Heart right ventricle (tissue), 16 donors: ENCODE measurements around the gene HIRIP3. TPM values are rescaled to one million over a fixed set of nuclear protein-coding genes. Genes with fewer than 3 reads are reported as not detected.

Experiments used
- ATAC-seq, 8 donors: fragments of 200-7000 bp; cut with Tn5 transposase; one replicate each; pipeline ENCODE4 v1.9.1; 2020; ENCODE audit warnings: mild to moderate bottlenecking in 8 of 8, moderate library complexity in 8 of 8, moderate number of reproducible peaks in 1 of 8
- DNase-seq, 2 donors: peaks; one replicate each; pipeline ENCODE4 v3.0.0-alpha.2; 2020
- H3K27ac ChIP-seq, 10 donors: fragments of 200-600 bp; sonication (generic) in 2 of 10; one replicate each; pipeline versions ENCODE4 v1.5.0 to v1.8.0; 2020 to 2022; ENCODE audit warnings: mild to moderate bottlenecking in 3 of 10
- H3K27me3 ChIP-seq, 7 donors: fragments of 200-600 bp; one replicate each; pipeline ENCODE4 v1.8.0; 2021 to 2022; ENCODE audit warnings: mild to moderate bottlenecking in 2 of 7
- H3K36me3 ChIP-seq, 9 donors: fragments of 200-600 bp; sonication (generic) in 1 of 9; one replicate each; pipeline versions ENCODE4 v1.5.0 to v1.8.0; 2020 to 2022; ENCODE audit warnings: mild to moderate bottlenecking in 2 of 9
- H3K4me1 ChIP-seq, 9 donors: fragments of 200-600 bp; sonication (generic) in 1 of 9; one replicate each; pipeline versions ENCODE4 v1.5.0 to v1.8.0; 2020 to 2022; ENCODE audit warnings: mild to moderate bottlenecking in 4 of 9
- H3K4me3 ChIP-seq, 10 donors: fragments of 200-600 bp; sonication (generic) in 2 of 10; one replicate each; pipeline versions ENCODE4 v1.5.0 to v1.8.0; 2020 to 2022; ENCODE audit warnings: mild to moderate bottlenecking in 7 of 10, moderate library complexity in 2 of 10
- H3K9me3 ChIP-seq, 11 donors: fragments of 200-600 bp in 10 of 11; sonication (generic) in 2 of 11; one replicate each; pipeline versions ENCODE4 v1.5.0 to v1.8.0; 2013 to 2022; ENCODE audit warnings: mild to moderate bottlenecking in 2 of 11, control low read depth in 1 of 11, moderate library complexity in 1 of 11
- WGBS, 2 donors: extraction: QIAGEN DNeasy Blood & Tissue Kit; methylation state at CpG; one replicate each; pipeline ENCODE4 v1.1.7; 2013; ENCODE audit warnings: inconsistent platforms in 1 of 2; 5-methylcytosine and 5-hydroxymethylcytosine counted together
- intact Hi-C, 10 donors: fragments of 100-400 bp; cut with DNase I; formaldehyde crosslinking; loops; one replicate each; pipeline versions ENCODE4 v1.11.1 to v1.14.2; 2022
- polyA plus RNA-seq, 2 donors: library from polyadenylated mRNA; stranded (reverse); fragments of 200-250 nt; gene quantifications; one replicate each; pipeline ENCODE4 v1.2.3, GENCODE V29; 2013
- total RNA-seq, 10 donors: library from RNA; stranded (reverse); fragmentation: NEBNext Ultra II Directional in 3 of 10; extraction: Animal tissue kit (Norgen Biotek cat#: 25700) in 3 of 10; gene quantifications; one replicate each; pipeline versions ENCODE4 v1.2.1 to v1.2.4, GENCODE V29; 2021 to 2023
- TF ChIP-seq, protein P1 (sequence below), 9 donors: fragments of 200-600 bp; sonication (generic) in 2 of 9; IDR thresholded peaks; one replicate each; pipeline versions ENCODE4 v1.5.0 to v1.8.0; 2021 to 2022; ENCODE audit warnings: antibody characterized with exemption in 9 of 9, mild to moderate bottlenecking in 5 of 9, moderate library complexity in 1 of 9
- donor health status: Arrhythmogenic right ventricular cardiomyopathy.
- donor health status: ischemic (EF 13 %, LVEDD 7.1; RV severe dilation, severe dysfunction).
- donor health status: healthy with polysubstance abuse.
- donor health status: DM: no; HTN: yes; CAD: no.
- donor health status: DM: no; HTN: no; CAD: no.
- donor health status: ischemic (EF 25% LVEDD 6.9; RV normal size, moderate dysfunction).
- donor health status: ischemic (EF 25% LVEDD 5.7; RV mildly dilated, moderate dysfunction).
- donor health status: healthy.
- donor health status: DM: yes; HTN: yes; CAD: no.
- donor health status: Ischemic cardiomyopathy.
- donor health status: ischemic (EF 35%, LVEDD 5.7; RV mildly dilated, moderate dysfunction).
- donor health status: nonischemic (EF 11% LVEDD 7.7; RV severe dilation, severe dysfunction).
- donor health status: DM: yes; HTN: yes; CAD: no.
- donor health status: PGD.
- donor health status: ischemic (EF 29% LVEDD 5.4; RV normal size, mild dysfunction).
- donor health status: nonischemic (EF 23%, LVEDD 6.1; RV moderate dilation, normal function).

HIRIP3 gene
- total and polyA plus RNA-seq, 12 donors, result 14.4 to 23.2 (median 17.7) TPM

DNA sequence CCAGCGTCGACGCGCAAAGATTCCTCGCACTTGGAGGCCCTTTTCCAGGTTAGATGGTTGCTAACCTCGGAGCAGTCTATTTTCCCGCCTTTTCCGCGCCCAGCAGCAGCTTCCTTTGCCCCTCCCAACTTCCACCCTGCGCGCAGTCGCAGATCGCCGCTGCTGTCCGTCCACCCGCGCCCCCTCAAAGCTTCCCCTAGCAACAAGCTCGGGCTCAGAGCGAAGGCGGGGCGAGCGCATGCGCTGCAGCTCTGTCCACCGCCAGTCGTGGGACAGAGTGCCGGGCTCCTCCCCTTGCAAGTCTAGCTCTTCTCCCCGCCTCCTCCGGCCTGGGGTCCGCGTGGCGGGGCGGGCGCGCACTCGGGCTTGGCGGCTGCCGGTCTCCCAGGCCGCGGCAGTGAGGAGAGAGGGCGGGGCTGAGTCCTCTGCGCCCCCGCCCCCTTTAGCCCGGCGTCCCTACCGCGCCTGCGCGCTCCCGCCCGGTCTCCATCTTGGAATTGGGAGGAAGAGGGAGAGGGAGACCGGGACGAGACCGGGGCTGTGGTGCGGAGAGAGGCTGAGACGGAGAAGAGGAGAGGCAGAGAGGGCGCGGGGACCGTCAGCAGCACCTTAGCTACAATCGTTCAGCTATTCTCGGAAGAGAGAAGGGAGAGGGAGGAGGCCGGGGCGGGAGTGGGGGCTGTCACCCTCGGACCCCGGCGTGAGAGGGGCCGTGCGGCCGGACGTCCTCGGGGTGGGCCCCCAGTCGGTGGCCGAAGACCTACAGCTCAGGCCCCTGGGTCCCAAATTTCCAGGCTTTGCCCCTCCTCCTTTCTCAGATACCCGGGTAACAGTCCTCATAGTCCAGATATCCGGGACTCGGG is 21.8 kb downstream of the HIRIP3 start, which contains the start of gene TAOK2:
Gene TAOK2 (plus strand): TSS at position 485 of the 863 bp plus-strand sequence. CDS start 3,905 bp downstream, outside the sequence.
- TF ChIP-seq, protein P1, sequence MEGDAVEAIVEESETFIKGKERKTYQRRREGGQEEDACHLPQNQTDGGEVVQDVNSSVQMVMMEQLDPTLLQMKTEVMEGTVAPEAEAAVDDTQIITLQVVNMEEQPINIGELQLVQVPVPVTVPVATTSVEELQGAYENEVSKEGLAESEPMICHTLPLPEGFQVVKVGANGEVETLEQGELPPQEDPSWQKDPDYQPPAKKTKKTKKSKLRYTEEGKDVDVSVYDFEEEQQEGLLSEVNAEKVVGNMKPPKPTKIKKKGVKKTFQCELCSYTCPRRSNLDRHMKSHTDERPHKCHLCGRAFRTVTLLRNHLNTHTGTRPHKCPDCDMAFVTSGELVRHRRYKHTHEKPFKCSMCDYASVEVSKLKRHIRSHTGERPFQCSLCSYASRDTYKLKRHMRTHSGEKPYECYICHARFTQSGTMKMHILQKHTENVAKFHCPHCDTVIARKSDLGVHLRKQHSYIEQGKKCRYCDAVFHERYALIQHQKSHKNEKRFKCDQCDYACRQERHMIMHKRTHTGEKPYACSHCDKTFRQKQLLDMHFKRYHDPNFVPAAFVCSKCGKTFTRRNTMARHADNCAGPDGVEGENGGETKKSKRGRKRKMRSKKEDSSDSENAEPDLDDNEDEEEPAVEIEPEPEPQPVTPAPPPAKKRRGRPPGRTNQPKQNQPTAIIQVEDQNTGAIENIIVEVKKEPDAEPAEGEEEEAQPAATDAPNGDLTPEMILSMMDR (IDR thresholded peaks at IDR 0.05), result peak in 1 of 9 donors; percentile 5
- DNase-seq (peak; percentile 99), ATAC-seq (peak; percentile 96 to 98 (median 98))
- intact Hi-C loops, result loop anchor here in 7 of 10 donors (1.0 to 10.0 kb wide), 7 partner anchors 11 to 169 kb away; partner anchors contain the start of genes HIRIP3 (in 2 of the 7), KCTD13 (in 2 of the 7), ALDOA (in 1 of the 7) and MAZ (in 1 of the 7)
- H3K27me3 ChIP-seq, result no peaks in the 10 kb centered on the region
- H3K36me3 ChIP-seq, result peaks cover 0 to 54% (median 23%) of the 10 kb centered on the region in 9 donors
- H3K4me1 ChIP-seq, result peaks cover 3 to 49% (median 38%) of the 10 kb centered on the region in 9 donors
- H3K9me3 ChIP-seq, result no peaks in the 10 kb centered on the region
- 1% methylated on average over 75 of the region's 75 CpGs for WGBS, 2 donors
- H3K27ac ChIP-seq, result peak within 1 kb of the TSS; percentile 85 to 100 (median 94)
- peak within 1 kb of the TSS; percentile 69 to 99 (median 81) for H3K4me3 ChIP-seq

DNA sequence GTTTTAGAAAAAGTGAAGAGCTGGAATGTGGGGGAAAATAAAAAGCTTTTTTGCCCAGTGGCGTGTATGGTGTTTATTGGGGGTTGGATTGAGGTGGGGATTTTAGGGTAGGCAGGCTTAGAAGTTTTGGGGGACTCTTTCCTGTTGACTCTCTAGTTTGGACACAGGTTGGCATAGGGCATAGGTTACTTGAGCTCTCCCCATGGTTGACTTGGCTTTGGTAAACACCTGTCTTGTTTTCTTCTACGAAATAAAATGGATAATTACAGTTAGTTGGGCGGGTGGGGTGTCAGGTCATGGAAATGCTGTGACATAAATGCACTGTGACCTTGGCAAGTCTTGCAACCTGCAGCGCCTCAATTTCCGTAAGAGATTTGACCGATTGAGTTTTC is 22.4 kb downstream of the HIRIP3 start:
- Histone ChIP-seq H3K9me3 (no peaks in the 10 kb centered on the region), H3K36me3 (peaks cover 0 to 54% (median 22%) of the 10 kb centered on the region in 9 donors), H3K27ac (peak overlapping the region in 6 of 10 donors; percentile 93 to 98 (median 96)), H3K4me1 (peaks cover 3 to 44% (median 33%) of the 10 kb centered on the region in 9 donors), H3K27me3 (no peaks in the 10 kb centered on the region), H3K4me3 (peak overlapping the region in 6 of 10 donors; percentile 73 to 99 (median 81))
- intact Hi-C loops, result loop anchor here in 6 of 10 donors (1.0 to 10.0 kb wide), 6 partner anchors 11 to 168 kb away; partner anchors contain the start of genes KCTD13 (in 2 of the 6), ALDOA (in 1 of the 6), MAZ (in 1 of the 6) and PAGR1 (in 1 of the 6)
- DNase-seq (no peak), ATAC-seq (no peak)
- TF ChIP-seq, protein P1 (IDR thresholded peaks at IDR 0.05), result no peak
- WGBS, 2 donors, result 63 to 64% methylated on average over 6 of the region's 6 CpGs

DNA sequence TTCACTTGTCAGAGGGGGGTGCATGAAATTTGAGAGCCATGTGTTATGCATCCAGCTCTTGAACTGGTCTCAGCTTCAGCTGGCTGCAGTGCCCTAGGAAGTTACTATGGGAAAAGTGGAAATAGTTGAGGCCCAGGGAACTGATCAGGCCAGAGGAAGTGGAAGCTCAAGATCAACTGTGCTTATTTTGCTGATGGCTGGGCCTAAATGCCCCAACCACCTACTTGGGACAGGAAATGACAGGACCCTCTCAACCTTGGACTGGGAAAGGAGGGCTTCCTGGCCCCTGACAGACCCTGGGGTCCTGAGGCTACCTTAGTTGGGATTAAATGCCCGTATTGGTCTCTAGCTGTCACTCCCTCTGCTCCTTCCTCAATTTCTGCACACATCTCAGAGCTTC is 22.9 kb downstream of the HIRIP3 start:
- intact Hi-C loops, result loop anchor here in 5 of 10 donors (5.0 to 10.0 kb wide), 5 partner anchors 45 to 168 kb away; partner anchors contain the start of genes KCTD13 (in 2 of the 5), ALDOA (in 1 of the 5), MAZ (in 1 of the 5) and PAGR1 (in 1 of the 5)
- TF ChIP-seq, protein P1 (IDR thresholded peaks at IDR 0.05), result no peak
- Histone ChIP-seq H3K27ac (peak overlapping the region in 2 of 10 donors; percentile 93 to 94), H3K9me3 (no peaks in the 10 kb centered on the region), H3K27me3 (no peaks in the 10 kb centered on the region), H3K4me1 (peaks cover 3 to 39% (median 30%) of the 10 kb centered on the region in 9 donors), H3K4me3 (no peak overlapping the region), H3K36me3 (peaks cover 0 to 54% (median 20%) of the 10 kb centered on the region in 9 donors)
- ATAC-seq, result no peak
- WGBS, 2 donors, result 84 to 95% methylated on average over 1 of the region's 1 CpG
- DNase-seq, result no peak

DNA sequence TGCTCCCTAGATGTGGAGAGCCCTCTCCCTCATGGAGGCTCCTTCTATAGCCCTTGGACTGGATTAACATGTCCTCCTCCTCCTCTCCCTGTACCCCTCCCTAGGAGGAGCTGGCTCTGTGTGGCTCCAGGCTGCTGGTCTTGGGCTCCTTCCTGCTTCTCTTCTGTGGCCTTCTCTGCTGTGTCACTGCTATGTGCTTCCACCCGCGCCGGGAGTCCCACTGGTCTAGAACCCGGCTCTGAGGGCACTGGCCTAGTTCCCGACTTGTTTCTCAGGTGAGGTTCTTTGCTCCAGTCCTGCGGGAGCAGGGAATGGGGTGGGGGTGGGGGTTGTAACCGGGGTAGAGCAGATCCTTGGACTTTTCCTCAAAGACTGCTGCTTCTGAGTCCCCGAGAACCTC is 24.1 kb downstream of the HIRIP3 start:
- no peaks in the 10 kb centered on the region for H3K27me3 ChIP-seq
- intact Hi-C loops, result loop anchor here in 5 of 10 donors (5.0 to 10.0 kb wide), 5 partner anchors 44 to 167 kb away; partner anchors contain the start of genes KCTD13 (in 2 of the 5), ALDOA (in 1 of the 5), MAZ (in 1 of the 5) and PAGR1 (in 1 of the 5)
- no peak overlapping the region for H3K4me3 ChIP-seq
- ATAC-seq (no peak), DNase-seq (no peak)
- H3K4me1 ChIP-seq, result peaks cover 0 to 28% (median 19%) of the 10 kb centered on the region in 9 donors
- H3K9me3 ChIP-seq, result no peaks in the 10 kb centered on the region
- TF ChIP-seq, protein P1 (IDR thresholded peaks at IDR 0.05), result no peak
- peaks cover 0 to 65% (median 20%) of the 10 kb centered on the region in 9 donors for H3K36me3 ChIP-seq
- no peak overlapping the region for H3K27ac ChIP-seq
- WGBS, 2 donors, result 88 to 97% methylated on average over 8 of the region's 8 CpGs
